Small intestine (tissue), 7 donors: ENCODE measurements around the gene CEP89. TPM values are rescaled to one million over a fixed set of nuclear protein-coding genes. Genes with fewer than 3 reads are reported as not detected.
A peak's percentile ranks its signal among the peaks of the same experiment; 100 is the strongest.

ENCODE experiments used
- DNase-seq, 2 donors: peaks; one replicate each; pipeline versions ENCODE4 v3.0.0 to v3.0.0-alpha.2; 2013
- FAIRE-seq: peaks from 2 replicates; lab custom pipeline; 2012; peaks lifted over from hg19 to GRCh38; lab: Jason Lieb, UNC
- H3K27ac ChIP-seq, 3 donors: one replicate each; pipeline ENCODE4 v1.5.1; 2013; ENCODE audit warnings: low read length in 2 of 3, mild to moderate bottlenecking in 2 of 3, control low read depth in 1 of 3, inconsistent platforms in 1 of 3, low read depth in 1 of 3, moderate library complexity in 1 of 3
- H3K27me3 ChIP-seq, 3 donors: one replicate each; pipeline ENCODE4 v1.6.1; 2013; ENCODE audit warnings: low read length in 3 of 3, inconsistent platforms in 1 of 3; ENCODE audit not compliant: control insufficient read depth in 3 of 3, insufficient read depth in 3 of 3
- H3K36me3 ChIP-seq, 3 donors: one replicate each; pipeline ENCODE4 v1.6.1; 2013; ENCODE audit warnings: low read length in 3 of 3, inconsistent platforms in 1 of 3, low read depth in 1 of 3, mild to moderate bottlenecking in 1 of 3, moderate library complexity in 1 of 3; ENCODE audit not compliant: control insufficient read depth in 3 of 3, insufficient read depth in 2 of 3
- H3K4me1 ChIP-seq, 3 donors: one replicate each; pipeline ENCODE4 v1.6.1; 2013; ENCODE audit warnings: low read length in 2 of 3, inconsistent platforms in 1 of 3, low read depth in 1 of 3, mild to moderate bottlenecking in 1 of 3, moderate library complexity in 1 of 3; ENCODE audit not compliant: control insufficient read depth in 3 of 3, insufficient read depth in 2 of 3
- H3K4me3 ChIP-seq, 3 donors: one replicate each; pipeline ENCODE4 v1.5.1; 2013; ENCODE audit warnings: low read length in 3 of 3, control low read depth in 1 of 3, inconsistent platforms in 1 of 3, low read depth in 1 of 3, mild to moderate bottlenecking in 1 of 3, moderate library complexity in 1 of 3
- H3K9me3 ChIP-seq, 2 donors: one replicate each; pipeline ENCODE4 v1.6.1; 2013; ENCODE audit warnings: low read depth in 1 of 2, low read length in 1 of 2; ENCODE audit not compliant: control insufficient read depth in 2 of 2, insufficient read depth in 1 of 2
- WGBS, 3 donors: extraction: QIAGEN DNeasy Blood & Tissue Kit; methylation state at CpG; one replicate each; pipeline ENCODE4 v1.1.7; 2013; 5-methylcytosine and 5-hydroxymethylcytosine counted together
- polyA plus RNA-seq, 4 donors: library from polyadenylated mRNA; stranded (reverse) in 3 of 4; unstranded in 1 of 4; fragments of 200-250 nt in 3 of 4; fragments of 120-200 nt in 1 of 4; gene quantifications; one replicate each; pipeline versions ENCODE4 v1.2.1 to v1.2.3, GENCODE V29; 2013
- donor health status: healthy with polysubstance abuse.
- donor health status: control.
- donor health status: control.
- donor health status: Bipolar disorder and iron deficiency.
- donor health status: healthy.

Gene CEP89
- polyA plus RNA-seq, 4 donors = 3.5 to 12.4 (median 6.3) TPM

DNA sequence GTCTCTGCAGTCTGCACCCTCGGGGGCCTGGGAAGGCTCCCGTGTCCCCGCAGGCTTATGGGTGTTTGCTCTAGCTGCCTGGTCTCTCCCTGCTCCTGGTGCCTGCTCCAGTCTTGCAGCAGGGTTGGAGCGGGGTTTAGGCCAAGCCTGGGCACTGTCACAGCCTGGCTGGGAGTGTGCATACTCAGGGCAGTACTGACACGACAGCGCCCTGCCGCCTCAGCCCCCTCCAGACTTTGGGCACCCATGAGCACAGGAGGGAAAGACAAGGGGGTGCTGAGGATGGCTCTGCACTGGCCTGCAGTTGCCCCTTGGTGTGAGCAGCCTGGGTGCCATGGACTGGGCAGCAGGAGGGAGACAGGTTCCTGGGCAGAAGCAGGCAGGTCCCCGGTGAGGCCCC, 35.7 kb downstream of the CEP89 start:
- Histone ChIP-seq H3K9me3 (no peaks in the 10 kb centered on the region), H3K4me1 (no peaks in the 10 kb centered on the region), H3K27ac (no peak overlapping the region), H3K36me3 (peaks cover 0 to 43% (median 0%) of the 10 kb centered on the region in 3 donors), H3K27me3 (no peaks in the 10 kb centered on the region), H3K4me3 (no peak overlapping the region)
- DNase-seq = no peak
- WGBS, 3 donors = 94 to 95% (median 95%) methylated on average over 8 of the region's 8 CpGs
- no peak for FAIRE-seq

DNA sequence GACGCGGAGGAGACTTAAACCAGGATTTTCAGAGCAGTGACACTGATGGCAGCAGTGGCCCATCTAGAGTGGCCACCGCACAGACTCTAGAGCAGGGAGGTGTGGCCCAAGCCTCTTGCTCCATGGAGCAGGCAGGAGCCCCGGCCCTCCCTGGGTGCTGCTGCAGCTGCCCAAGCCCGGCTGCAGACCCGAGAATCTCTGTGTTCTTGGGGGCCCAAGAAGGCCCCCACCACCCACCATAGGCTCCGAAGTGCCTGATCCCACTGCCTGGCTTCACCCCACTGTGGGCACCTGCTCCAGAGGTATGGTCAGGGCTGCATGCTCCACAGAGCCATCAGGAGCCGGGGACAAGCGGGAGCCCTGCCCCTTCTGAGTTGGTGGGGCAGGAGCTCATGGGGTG, 36.1 kb downstream of the CEP89 start:
- H3K36me3 ChIP-seq = peaks cover 0 to 47% (median 0%) of the 10 kb centered on the region in 3 donors
- DNase-seq = no peak
- H3K27me3 ChIP-seq = no peaks in the 10 kb centered on the region
- no peak overlapping the region for H3K27ac ChIP-seq
- no peaks in the 10 kb centered on the region for H3K9me3 ChIP-seq
- 90 to 93% (median 91%) methylated on average over 9 of the region's 9 CpGs for WGBS, 3 donors
- no peak for FAIRE-seq
- H3K4me3 ChIP-seq = no peak overlapping the region
- H3K4me1 ChIP-seq = no peaks in the 10 kb centered on the region

DNA sequence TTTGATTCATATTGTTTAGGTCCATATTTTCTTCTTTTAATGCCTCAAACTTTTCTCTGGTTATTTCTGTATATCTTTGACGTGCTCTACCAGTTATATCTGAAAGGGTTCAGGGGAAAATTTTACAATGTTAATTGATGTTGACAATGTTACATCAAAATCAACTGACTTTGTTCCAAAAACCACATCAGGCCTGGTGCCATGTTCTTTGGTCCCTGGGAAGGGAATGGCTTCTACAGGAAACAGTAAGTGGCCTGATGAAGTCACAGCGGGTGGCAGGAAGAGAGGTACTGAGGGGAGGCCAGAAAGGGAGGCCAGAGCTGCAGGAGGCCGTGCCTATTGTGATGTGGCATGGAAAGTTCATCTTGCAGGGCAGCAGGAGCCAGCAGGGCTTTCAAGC, 38.2 kb downstream of the CEP89 start:
- 94 to 98% (median 96%) methylated on average over 3 of the region's 3 CpGs for WGBS, 3 donors
- Histone ChIP-seq H3K4me3 (no peak overlapping the region), H3K27ac (no peak overlapping the region), H3K27me3 (no peaks in the 10 kb centered on the region), H3K9me3 (no peaks in the 10 kb centered on the region), H3K4me1 (no peaks in the 10 kb centered on the region), H3K36me3 (peaks cover 0 to 59% (median 0%) of the 10 kb centered on the region in 3 donors)
- no peak for DNase-seq
- FAIRE-seq = no peak

DNA sequence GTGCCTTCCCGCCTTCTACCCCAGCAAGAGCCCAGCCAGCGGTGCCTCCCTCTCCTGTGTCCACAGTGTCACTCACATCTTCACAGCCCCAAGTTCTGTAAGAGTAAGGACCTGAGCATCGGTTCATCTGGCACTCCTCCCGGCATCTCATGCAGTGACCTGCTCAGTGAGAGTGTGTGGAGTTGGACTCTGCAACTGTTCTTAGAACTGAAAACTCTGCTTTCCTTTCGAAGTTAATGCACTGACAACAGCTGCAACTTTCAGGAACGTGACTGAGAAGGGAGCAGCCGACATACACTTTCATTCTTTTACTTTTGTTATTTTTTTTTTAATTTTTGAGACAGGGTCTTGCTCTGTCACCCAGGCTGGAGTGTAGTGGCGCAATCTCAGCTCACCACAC, 41.2 kb downstream of the CEP89 start:
- DNase-seq (no peak), FAIRE-seq (no peak)
- Histone ChIP-seq H3K4me3 (no peak overlapping the region), H3K27me3 (no peaks in the 10 kb centered on the region), H3K9me3 (peaks cover 0 to 10% of the 10 kb centered on the region in 2 donors), H3K4me1 (no peaks in the 10 kb centered on the region), H3K27ac (no peak overlapping the region), H3K36me3 (peaks cover 0 to 42% (median 3%) of the 10 kb centered on the region in 3 donors)
- 96 to 99% (median 96%) methylated on average over 8 of the region's 8 CpGs for WGBS, 3 donors

DNA sequence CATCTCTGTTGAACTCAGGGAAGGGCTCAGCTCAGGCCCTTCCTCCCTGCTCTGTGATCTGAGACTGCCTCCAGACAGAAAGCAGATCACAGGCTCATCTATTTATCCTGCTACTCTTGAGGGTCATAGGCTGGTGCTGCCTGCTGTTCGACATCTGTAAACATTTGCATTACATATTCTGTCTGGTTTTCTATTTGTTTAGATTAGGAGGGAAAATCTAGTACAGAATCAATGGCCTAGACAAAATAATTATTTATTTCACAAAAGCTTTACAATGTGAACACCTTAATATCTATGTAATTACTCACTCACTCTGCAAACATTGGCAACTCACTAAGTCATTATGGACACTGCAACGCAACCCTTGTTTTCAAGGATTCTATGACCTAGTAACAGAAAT, 43.0 kb downstream of the CEP89 start:
- peaks cover 0 to 41% (median 3%) of the 10 kb centered on the region in 3 donors for H3K36me3 ChIP-seq
- no peaks in the 10 kb centered on the region for H3K4me1 ChIP-seq
- no peak overlapping the region for H3K27ac ChIP-seq
- H3K4me3 ChIP-seq = no peak overlapping the region
- no peaks in the 10 kb centered on the region for H3K27me3 ChIP-seq
- FAIRE-seq (no peak), DNase-seq (no peak)
- H3K9me3 ChIP-seq = peaks cover 0 to 10% of the 10 kb centered on the region in 2 donors
- WGBS, 3 donors = 78 to 93% (median 92%) methylated on average over 2 of the region's 2 CpGs

DNA sequence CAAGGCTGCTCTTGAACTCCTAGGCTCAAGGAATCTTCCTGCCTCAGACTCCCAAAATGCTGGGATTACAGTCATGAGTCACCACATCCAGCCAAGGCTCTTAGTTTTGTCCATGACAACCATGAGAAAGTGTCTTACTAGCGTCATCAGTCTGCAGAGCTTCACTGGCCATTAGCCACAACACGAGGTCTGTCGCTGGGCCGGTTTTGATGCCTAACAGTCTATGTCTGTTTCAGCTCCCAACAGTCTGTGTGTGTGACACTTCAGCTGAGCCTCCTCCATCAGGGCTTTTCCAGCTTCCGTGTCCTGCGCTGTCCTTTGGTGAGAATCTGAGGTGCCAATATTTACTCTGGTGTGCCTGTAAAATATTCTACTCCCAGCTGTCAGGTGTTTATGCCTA, 47.6 kb downstream of the CEP89 start:
- FAIRE-seq = no peak
- 84 to 94% (median 93%) methylated on average over 6 of the region's 6 CpGs for WGBS, 3 donors
- H3K9me3 ChIP-seq = peaks cover 0 to 10% of the 10 kb centered on the region in 2 donors
- H3K36me3 ChIP-seq = peaks cover 0 to 39% (median 3%) of the 10 kb centered on the region in 3 donors
- H3K27me3 ChIP-seq = no peaks in the 10 kb centered on the region
- no peak overlapping the region for H3K27ac ChIP-seq
- DNase-seq = peak; percentile 21 to 31
- no peak overlapping the region for H3K4me3 ChIP-seq
- no peaks in the 10 kb centered on the region for H3K4me1 ChIP-seq

DNA sequence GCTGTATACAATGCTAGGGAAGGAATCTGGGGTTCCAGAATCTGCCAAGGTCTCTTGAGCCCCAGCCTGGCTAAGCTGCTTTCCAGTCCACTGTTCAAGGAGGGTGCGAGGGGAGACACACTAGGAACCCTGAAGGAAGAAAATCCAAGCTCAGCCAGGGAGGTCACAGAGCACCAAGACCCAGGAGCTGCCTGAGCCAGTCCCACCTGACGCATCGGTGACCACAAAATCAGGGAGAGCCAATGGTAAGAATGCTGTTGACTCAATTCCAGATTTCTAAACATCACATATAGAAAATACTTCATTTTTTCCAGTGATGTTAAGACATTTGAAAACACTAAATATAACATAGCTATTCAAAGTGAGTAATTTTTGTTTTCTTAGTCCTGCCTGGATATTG, 50.1 kb downstream of the CEP89 start:
- Histone ChIP-seq H3K9me3 (no peaks in the 10 kb centered on the region), H3K27me3 (no peaks in the 10 kb centered on the region), H3K4me3 (no peak overlapping the region), H3K4me1 (no peaks in the 10 kb centered on the region), H3K36me3 (peaks cover 0 to 32% (median 3%) of the 10 kb centered on the region in 3 donors), H3K27ac (no peak overlapping the region)
- no peak for DNase-seq
- no peak for FAIRE-seq
- WGBS, 3 donors = 96 to 98% (median 97%) methylated on average over 3 of the region's 3 CpGs

DNA sequence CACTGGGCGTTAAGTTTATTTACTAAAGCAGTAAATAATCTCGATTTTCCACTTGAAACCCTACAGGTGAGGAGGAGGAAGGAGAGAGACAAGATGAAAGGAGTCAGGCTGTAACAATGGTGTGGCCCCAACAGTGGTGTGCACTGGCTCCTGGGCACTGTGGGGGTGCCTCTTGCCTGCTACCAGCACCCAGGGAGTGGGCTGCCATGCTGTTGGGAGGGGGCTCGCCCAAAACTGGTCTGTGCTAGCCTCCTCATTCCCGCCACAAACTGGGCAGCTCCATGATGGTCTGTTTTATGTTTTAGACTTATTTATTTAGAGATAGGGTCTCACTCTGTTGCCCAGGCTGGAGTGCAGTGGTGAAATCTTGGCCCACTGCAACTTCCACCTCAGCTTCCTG, 52.4 kb downstream of the CEP89 start:
- FAIRE-seq (no peak), DNase-seq (no peak)
- no peaks in the 10 kb centered on the region for H3K4me1 ChIP-seq
- H3K27ac ChIP-seq = no peak overlapping the region
- whole genome bisulfite sequencing, 3 donors = 85 to 94% (median 90%) methylated on average over 4 of the region's 4 CpGs
- no peaks in the 10 kb centered on the region for H3K27me3 ChIP-seq
- H3K4me3 ChIP-seq = no peak overlapping the region
- peaks cover 0 to 31% (median 3%) of the 10 kb centered on the region in 3 donors for H3K36me3 ChIP-seq
- H3K9me3 ChIP-seq = no peaks in the 10 kb centered on the region

DNA sequence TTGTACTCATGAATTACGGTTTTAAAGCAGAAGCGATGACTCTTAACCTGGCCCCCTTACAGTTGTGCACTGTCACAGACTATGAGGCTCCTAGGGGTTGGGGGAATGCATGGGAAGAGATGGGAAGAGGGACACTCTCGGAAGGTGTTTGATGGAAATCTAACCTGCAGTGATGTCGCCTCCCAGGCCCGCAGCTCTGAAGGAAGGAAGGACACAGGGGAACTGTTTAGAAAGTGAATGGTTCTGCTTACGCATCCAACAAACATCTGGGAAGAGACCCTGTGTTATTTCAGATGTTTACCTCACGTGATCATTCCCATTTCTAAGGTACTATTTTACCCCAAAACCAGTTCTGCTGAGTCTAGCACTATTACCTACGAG, 54.2 kb downstream of the CEP89 start:
- no peak overlapping the region for H3K27ac ChIP-seq
- 89 to 98% (median 96%) methylated on average over 8 of the region's 8 CpGs for WGBS, 3 donors
- DNase-seq = no peak
- no peaks in the 10 kb centered on the region for H3K9me3 ChIP-seq
- no peaks in the 10 kb centered on the region for H3K27me3 ChIP-seq
- no peak for FAIRE-seq
- no peak overlapping the region for H3K4me3 ChIP-seq
- H3K4me1 ChIP-seq = no peaks in the 10 kb centered on the region
- H3K36me3 ChIP-seq = peaks cover 0 to 26% (median 3%) of the 10 kb centered on the region in 3 donors
